Measurements from ENCODE around the gene LGI4. TPM values are rescaled to one million over a fixed set of nuclear protein-coding genes. Genes with fewer than 3 reads are reported as not detected.

The LGI4 gene
- not detected in 2 replicates for total RNA-seq

DNA sequence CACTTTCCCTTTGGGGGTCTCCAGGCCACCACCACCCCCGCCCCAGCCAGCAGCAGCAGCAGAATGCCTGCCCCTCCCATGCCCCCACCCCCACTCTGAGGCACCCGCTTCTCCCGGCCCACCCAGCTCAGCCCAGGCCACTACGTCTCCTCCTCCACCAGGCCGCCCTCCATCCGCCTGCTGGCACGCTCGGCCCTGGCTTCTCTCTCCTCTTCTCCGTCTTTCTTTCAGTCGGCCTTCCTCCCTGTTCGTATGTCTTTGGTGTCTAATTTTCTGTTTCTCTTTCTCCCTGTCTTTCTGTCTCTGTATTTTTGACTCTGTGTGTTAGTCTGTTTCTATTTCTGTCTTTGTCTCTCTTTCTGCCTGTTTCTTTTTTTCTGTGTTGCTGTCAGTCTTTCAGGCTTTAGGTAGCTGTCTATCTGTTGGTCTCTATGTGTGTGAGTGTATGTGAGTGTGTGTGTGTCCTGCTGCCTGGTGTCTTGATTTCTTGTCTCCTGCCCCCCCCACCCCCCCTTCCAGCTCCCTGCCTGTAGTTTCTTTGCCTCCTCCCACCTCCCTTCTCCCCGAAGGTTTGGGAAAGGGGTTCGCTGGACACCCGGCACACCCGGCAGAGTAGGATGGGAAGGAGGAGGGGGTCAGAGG, at the start of gene LGI4:
Gene LGI4, minus strand, starts transcription at position 459 of the 642 bp plus-strand sequence. Its CDS starts 379 bp downstream, at position 80.
- H3K4me1 Mint-ChIP-seq: peaks cover 15% of the 10 kb centered on the region
- ChIA-PET POLR2A (interaction anchor here (0.6 to 1.2 kb wide), 2 partner anchors 10 to 322 kb away, joined by 3 to 6 read pairs; no protein-coding TSS in a partner anchor), CTCF (interaction anchor here (0.8 to 3.6 kb wide), 6 partner anchors 17 to 81 kb away, joined by 3 to 31 read pairs (median 4); no protein-coding TSS in a partner anchor)
- TF ChIP-seq, protein P1, sequence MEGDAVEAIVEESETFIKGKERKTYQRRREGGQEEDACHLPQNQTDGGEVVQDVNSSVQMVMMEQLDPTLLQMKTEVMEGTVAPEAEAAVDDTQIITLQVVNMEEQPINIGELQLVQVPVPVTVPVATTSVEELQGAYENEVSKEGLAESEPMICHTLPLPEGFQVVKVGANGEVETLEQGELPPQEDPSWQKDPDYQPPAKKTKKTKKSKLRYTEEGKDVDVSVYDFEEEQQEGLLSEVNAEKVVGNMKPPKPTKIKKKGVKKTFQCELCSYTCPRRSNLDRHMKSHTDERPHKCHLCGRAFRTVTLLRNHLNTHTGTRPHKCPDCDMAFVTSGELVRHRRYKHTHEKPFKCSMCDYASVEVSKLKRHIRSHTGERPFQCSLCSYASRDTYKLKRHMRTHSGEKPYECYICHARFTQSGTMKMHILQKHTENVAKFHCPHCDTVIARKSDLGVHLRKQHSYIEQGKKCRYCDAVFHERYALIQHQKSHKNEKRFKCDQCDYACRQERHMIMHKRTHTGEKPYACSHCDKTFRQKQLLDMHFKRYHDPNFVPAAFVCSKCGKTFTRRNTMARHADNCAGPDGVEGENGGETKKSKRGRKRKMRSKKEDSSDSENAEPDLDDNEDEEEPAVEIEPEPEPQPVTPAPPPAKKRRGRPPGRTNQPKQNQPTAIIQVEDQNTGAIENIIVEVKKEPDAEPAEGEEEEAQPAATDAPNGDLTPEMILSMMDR (IDR thresholded peaks at IDR 0.05): no peak
- intact Hi-C loops (cut with micrococcal nuclease): loop anchor here (1.0 kb wide), 4 partner anchors 20 to 161 kb away; no protein-coding TSS in a partner anchor
- no peak within 1 kb of the TSS for H3K27ac Mint-ChIP-seq
- no peaks in the 10 kb centered on the region for H3K27me3 Mint-ChIP-seq
- H3K36me3 Mint-ChIP-seq (ENCODE audit: low read depth): no peaks in the 10 kb centered on the region
- DNase-seq (no peak), ATAC-seq (ENCODE audit: low read depth) (no peak)
- no peak within 1 kb of the TSS for H3K4me3 Mint-ChIP-seq
- no peaks in the 10 kb centered on the region for H3K9me3 Mint-ChIP-seq

DNA sequence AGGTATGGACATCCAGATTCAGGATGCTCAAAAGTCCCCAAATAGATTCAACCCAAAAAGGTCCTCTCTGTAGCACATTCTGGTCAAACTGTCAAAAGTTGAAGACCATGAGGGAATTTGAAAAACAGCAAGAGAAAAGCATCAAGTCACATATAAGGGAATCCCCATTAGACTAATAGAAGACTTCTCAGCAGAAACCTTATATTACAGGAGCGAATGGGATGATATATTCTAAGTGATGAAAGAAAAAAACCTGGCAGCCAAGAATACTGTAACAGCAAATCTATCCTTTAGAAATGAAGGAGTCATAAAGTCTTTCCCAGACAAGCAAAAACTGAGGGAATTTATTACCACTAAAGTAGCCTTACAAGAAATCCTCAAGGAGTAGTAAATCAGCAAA, 49.4 kb upstream of the LGI4 start:
- Mint-ChIP-seq H3K27me3 (no peaks in the 10 kb centered on the region), H3K27ac (no peak overlapping the region), H3K36me3 (ENCODE audit: low read depth) (no peaks in the 10 kb centered on the region), H3K4me3 (no peak overlapping the region), H3K9me3 (peaks cover 7% of the 10 kb centered on the region), H3K4me1 (no peaks in the 10 kb centered on the region)
- DNase-seq: no peak
- TF ChIP-seq, protein P1 (IDR thresholded peaks at IDR 0.05): no peak
- ChIA-PET POLR2A (no interaction called here), CTCF (no interaction called here)
- no peak for ATAC-seq (ENCODE audit: low read depth)
- intact Hi-C loops (cut with micrococcal nuclease): no loop called here

GRCh38 chr19:35181387-35181786, 46.5 kb upstream of the LGI4 start:
- POLR2A ChIA-PET: no interaction called here
- intact Hi-C loops (cut with micrococcal nuclease): no loop called here
- peaks cover 9% of the 10 kb centered on the region for H3K9me3 Mint-ChIP-seq

DNA sequence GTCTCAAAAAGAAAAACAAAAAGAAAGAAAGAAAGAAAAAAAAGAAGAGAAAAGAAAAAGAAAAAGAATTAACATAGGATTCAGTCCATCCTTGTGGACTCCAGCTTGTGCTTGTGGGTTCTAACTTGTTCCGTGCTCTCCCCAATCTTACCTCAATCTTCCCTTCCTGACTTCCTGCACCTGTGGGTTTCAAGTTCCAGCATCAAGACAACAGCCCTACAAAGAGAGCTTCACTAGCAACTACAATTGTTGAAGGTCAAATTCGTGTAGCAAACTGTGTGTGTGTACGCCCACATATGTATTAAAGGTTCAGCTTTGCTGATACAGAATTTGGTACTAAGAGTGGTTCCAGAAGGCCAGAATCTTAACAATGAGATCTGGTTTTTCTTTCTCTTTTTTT, 45.0 kb upstream of the LGI4 start:
- ATAC-seq (ENCODE audit: low read depth) (no peak), DNase-seq (no peak)
- CTCF ChIA-PET: interaction anchor here (0.6 to 1.2 kb wide), 2 partner anchors 26 to 38 kb away, joined by 3 read pairs; partner anchors contain the start of gene FXYD5
- intact Hi-C loops (cut with micrococcal nuclease): no loop called here
- Mint-ChIP-seq H3K36me3 (ENCODE audit: low read depth) (no peaks in the 10 kb centered on the region), H3K4me1 (peaks cover 3% of the 10 kb centered on the region), H3K9me3 (peaks cover 9% of the 10 kb centered on the region), H3K27me3 (no peaks in the 10 kb centered on the region), H3K27ac (no peak overlapping the region), H3K4me3 (no peak overlapping the region)
- POLR2A ChIA-PET: interaction anchor here (0.8 kb wide), 1 partner anchor 25 kb away, joined by 3 read pairs; the partner anchor contains the start of gene FXYD5
- TF ChIP-seq, protein P1 (IDR thresholded peaks at IDR 0.05): no peak

More at GRCh38 chr19:35181387-35181786, 46.5 kb upstream of the LGI4 start:
- H3K27ac Mint-ChIP-seq: no peak overlapping the region
- CTCF ChIA-PET: no interaction called here
- ATAC-seq (ENCODE audit: low read depth) (no peak), DNase-seq (no peak)
- no peaks in the 10 kb centered on the region for H3K36me3 Mint-ChIP-seq (ENCODE audit: low read depth)
- H3K4me3 Mint-ChIP-seq: no peak overlapping the region
- TF ChIP-seq, protein P1 (IDR thresholded peaks at IDR 0.05): no peak
- H3K27me3 Mint-ChIP-seq: no peaks in the 10 kb centered on the region
- peaks cover 3% of the 10 kb centered on the region for H3K4me1 Mint-ChIP-seq

- Mint-ChIP-seq H3K27me3 (no peaks in the 10 kb centered on the region), H3K9me3 (peaks cover 4% of the 10 kb centered on the region), H3K27ac (no peak overlapping the region), H3K36me3 (ENCODE audit: low read depth) (peaks cover under 1% of the 10 kb centered on the region), H3K4me1 (peaks cover 3% of the 10 kb centered on the region), H3K4me3 (no peak overlapping the region)
- DNase-seq (no peak), ATAC-seq (ENCODE audit: low read depth) (no peak)
- ChIA-PET CTCF (no interaction called here), POLR2A (interaction anchor here (0.6 kb wide), 1 partner anchor 53 kb away, joined by 3 read pairs; no protein-coding TSS in a partner anchor)
- intact Hi-C loops (cut with micrococcal nuclease): no loop called here
- TF ChIP-seq, protein P1 (IDR thresholded peaks at IDR 0.05): no peak
These were observed 43.8 kb upstream of the LGI4 start for GRCh38 chr19:35178701-35179100.

Measured in activated B cell treated with CpG ODN at 0.5 μM for 24 hours (primary cell).